GM13976 (cell line): Measurements from ENCODE around the gene UCHL1.

Source experiments
- DNase-seq: peaks from one replicate; pipeline ENCODE4 v3.0.0; 2012; ENCODE audit warnings: low spot score
- in situ Hi-C: fragments of 300-500 bp; cut with MboI; formaldehyde crosslinking; loops from one replicate; pipeline ENCODE4 v1.12.0; 2022; ENCODE audit warnings: low sequenced_read_pairs, mixed read lengths, inconsistent platforms; ENCODE audit not compliant: unreplicated experiment
- TF ChIP-seq, protein P1 (sequence below): IDR thresholded peaks from 2 replicates; pipeline ENCODE4 v1.5.1; 2012; ENCODE audit warnings: borderline replicate concordance, mild to moderate bottlenecking; ENCODE audit not compliant: insufficient read depth; ENCODE audit errors: extremely low read depth, missing control alignments, control extremely low read depth

The UCHL1 gene

DNA sequence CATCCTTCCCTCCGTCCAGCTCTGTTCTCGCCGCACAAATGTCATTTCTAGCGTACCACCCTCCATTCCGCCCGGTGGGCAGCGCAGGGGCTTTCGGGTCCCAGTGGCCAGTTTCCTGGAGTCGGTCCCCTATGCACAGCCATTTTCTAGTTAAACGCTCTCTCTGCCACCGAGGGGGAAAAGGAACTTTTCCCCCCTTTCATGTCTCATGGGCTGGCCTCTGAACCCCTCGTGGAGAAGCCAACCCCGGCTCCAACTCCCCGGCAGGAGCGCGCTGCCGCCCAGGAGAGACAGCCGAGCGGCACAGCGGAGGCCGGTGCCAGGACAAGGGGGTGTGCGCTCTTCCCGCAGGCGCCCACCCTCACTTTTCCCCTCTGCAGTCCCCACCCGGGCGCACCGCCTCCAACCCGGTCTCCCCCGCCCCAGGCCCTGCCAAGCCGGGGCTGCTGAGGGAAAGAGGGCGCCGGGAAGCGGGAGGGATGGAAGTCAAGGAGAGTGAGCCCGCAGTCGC lies 43.0 kb upstream of the UCHL1 start:
- DNase-seq: no peak
- TF ChIP-seq, protein P1, sequence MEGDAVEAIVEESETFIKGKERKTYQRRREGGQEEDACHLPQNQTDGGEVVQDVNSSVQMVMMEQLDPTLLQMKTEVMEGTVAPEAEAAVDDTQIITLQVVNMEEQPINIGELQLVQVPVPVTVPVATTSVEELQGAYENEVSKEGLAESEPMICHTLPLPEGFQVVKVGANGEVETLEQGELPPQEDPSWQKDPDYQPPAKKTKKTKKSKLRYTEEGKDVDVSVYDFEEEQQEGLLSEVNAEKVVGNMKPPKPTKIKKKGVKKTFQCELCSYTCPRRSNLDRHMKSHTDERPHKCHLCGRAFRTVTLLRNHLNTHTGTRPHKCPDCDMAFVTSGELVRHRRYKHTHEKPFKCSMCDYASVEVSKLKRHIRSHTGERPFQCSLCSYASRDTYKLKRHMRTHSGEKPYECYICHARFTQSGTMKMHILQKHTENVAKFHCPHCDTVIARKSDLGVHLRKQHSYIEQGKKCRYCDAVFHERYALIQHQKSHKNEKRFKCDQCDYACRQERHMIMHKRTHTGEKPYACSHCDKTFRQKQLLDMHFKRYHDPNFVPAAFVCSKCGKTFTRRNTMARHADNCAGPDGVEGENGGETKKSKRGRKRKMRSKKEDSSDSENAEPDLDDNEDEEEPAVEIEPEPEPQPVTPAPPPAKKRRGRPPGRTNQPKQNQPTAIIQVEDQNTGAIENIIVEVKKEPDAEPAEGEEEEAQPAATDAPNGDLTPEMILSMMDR: no peak
- in situ Hi-C loops: loop anchor here (10.0 kb wide), 1 partner anchor 229 kb away; no protein-coding TSS in a partner anchor

DNA sequence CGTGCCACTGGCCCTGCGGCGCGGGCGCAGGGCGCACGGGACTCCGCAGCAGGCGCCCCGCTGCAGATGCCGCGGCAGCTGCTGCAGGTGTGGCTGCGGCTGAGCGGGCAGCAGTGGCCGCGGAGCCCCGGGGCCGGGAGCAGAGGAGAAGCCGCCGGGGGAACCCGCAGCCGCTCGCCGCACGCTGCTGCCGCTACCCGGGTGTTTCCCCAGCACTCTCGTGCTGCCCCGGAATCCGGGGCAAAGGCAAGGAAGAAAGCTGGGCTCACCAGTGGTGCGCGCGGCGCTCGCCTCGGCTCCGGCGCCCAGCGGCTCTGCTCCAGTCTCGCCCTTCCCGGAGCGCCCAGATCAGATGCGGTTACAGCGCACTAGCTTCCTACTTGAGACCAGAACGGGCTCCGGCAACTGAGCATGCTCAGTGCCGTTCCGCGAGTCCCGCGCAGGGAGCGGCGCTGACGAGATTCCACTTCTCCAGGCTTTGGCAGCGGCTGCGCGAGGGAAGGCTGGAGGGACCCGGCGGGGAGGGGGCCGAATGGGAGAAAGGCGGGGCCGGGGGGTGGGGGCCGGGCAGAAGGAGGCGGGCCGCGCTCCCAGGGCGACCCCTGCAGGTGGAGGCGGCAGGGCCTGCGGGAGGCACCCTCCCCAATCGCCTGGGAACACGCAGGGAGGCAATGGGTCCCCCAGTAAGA lies 42.4 kb upstream of the UCHL1 start, which contains the start of gene APBB2:
TSS of gene APBB2 (minus strand) at position 407 of the 689 bp plus-strand sequence. CDS start 181,288 bp downstream, outside the sequence.
- in situ Hi-C loops: loop anchor here (10.0 kb wide), 1 partner anchor 229 kb away; no protein-coding TSS in a partner anchor
- DNase-seq: peak; percentile 86
- TF ChIP-seq, protein P1: peak; percentile 80

DNA sequence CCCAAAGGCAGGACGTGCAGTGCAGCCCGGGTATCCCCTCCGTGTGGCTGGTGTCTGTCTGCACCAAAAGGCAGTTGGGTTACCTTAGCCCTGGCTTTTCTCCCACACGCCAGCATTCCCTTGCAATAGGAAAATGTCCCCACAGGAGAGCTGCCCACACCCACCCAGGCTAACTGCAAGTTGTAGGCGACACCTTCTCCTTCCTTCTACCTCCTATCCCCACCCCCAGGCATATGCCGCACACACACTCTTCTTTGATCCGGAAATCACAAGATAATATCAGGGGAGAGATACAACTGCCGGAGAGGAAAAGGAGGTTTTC lies 41.9 kb upstream of the UCHL1 start:
- no peak for DNase-seq
- in situ Hi-C loops: loop anchor here (10.0 kb wide), 1 partner anchor 230 kb away; no protein-coding TSS in a partner anchor
- TF ChIP-seq, protein P1: no peak

DNA sequence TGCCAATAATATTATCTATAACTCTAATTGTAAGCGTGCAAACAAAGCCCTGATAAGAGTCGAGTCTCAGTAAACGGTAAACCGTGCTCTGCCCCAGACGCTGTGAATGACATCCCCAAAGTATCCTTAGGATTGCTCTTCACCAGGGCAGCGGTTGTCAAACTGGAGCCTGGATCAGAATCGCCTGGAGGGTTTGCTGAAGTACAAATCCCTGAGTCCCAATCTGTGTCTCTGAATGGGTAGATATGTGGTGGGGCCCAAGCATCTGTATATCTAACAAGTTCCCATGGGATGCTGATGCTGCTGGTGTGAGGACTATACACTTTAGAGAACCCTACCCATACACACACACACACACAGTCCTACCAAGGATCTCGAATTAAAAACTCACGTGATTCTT lies 41.6 kb upstream of the UCHL1 start:
- DNase-seq: no peak

DNA sequence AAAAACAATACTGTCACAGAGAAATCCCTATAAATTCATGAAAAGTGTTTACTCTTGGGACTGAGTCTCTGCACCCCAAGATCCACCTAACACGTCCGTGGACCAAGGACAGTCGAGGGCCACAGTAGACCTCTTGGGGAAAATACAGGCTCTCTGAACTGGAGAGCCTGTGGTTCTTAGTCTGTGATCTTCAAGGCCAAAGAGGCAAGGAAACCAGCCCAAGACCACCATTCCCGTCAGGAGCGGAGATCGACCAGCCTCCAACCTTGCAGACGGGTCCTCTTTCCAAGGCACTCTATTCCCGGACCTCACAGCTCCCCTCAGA lies 40.8 kb upstream of the UCHL1 start:
- TF ChIP-seq, protein P1: no peak
- in situ Hi-C loops: loop anchor here (10.0 kb wide), 1 partner anchor 231 kb away; no protein-coding TSS in a partner anchor
- peak; percentile 22 for DNase-seq

More for the DNA sequence above, 41.6 kb upstream of the UCHL1 start:
- in situ Hi-C loops: loop anchor here (10.0 kb wide), 1 partner anchor 230 kb away; no protein-coding TSS in a partner anchor
- TF ChIP-seq, protein P1: no peak

DNA sequence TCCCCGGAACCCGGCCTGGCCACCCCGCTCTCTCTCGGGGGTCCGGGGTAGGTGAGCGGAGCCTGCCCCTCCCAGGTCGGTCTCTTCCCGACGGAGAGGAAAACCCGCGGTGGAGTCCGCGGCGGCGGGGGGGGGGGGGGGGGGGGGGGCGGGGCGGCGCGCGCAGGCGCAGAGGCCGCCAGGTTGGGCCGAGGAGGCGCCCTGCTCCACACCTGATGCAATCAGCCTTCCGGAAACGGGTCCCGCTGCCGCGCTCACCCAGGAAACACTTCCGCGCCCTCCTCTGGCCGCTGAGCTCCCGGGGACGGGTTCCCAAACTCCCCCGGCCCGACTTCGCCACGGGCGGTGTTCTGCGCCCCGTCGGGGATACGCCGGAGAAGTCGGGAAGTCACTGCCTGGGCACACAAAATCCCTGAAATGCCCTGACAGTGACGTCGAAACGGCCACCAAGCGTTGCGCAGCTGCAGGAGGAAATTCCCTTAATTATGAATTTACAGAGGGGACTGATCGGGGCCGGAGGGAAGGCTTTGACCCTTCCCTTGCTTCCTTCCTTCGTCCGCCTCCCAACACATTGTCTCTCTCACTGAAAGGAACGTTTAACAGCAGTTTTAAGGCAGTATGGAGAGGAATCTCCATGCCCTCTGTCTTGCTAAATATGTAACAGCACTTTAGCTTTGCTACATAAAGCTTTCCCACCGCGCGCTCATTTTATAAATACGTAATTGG lies 40.3 kb upstream of the UCHL1 start:
- in situ Hi-C loops: loop anchor here (10.0 kb wide), 1 partner anchor 232 kb away; no protein-coding TSS in a partner anchor
- TF ChIP-seq, protein P1: no peak
- DNase-seq: peak; percentile 84
